ENCODE results near the gene CABP7.

The CABP7 gene

GRCh38 chr22:29719899-29720645 lies at the start of gene CABP7:
Gene CABP7 (plus strand): TSS chr22:29720003. CDS start chr22:29720425, 422 bp downstream.
- no peak for TF ChIP-seq ZNF274 (IDR thresholded peaks at IDR 0.05; ENCODE audit: low read depth, low read length)
- no peak for TF ChIP-seq SUZ12 (IDR thresholded peaks at IDR 0.05; ENCODE audit: extremely low read depth, insufficient read depth, insufficient read length)
- no peak for TF ChIP-seq YY1 (IDR thresholded peaks at IDR 0.05; ENCODE audit: insufficient read depth, insufficient read length)
- Histone ChIP-seq H3K36me3 (ENCODE audit: insufficient read depth, insufficient read length, low read length) (no peaks in the 10 kb centered on the region), H3K9me3 (ENCODE audit: insufficient read depth, low read length) (no peaks in the 10 kb centered on the region), H3K27me3 (ENCODE audit: insufficient read depth, insufficient read length) (peaks cover 72% of the 10 kb centered on the region), H3K4me3 (ENCODE audit: insufficient read length, low read depth) (peak within 1 kb of the TSS; percentile 34), H3K4me1 (ENCODE audit: insufficient read depth, insufficient read length) (peaks cover 5% of the 10 kb centered on the region), H3K9ac (ENCODE audit: insufficient read length, low read depth) (no peak within 1 kb of the TSS)
- DNase-seq (ENCODE audit: low read depth, low spot score): no peak

DNA sequence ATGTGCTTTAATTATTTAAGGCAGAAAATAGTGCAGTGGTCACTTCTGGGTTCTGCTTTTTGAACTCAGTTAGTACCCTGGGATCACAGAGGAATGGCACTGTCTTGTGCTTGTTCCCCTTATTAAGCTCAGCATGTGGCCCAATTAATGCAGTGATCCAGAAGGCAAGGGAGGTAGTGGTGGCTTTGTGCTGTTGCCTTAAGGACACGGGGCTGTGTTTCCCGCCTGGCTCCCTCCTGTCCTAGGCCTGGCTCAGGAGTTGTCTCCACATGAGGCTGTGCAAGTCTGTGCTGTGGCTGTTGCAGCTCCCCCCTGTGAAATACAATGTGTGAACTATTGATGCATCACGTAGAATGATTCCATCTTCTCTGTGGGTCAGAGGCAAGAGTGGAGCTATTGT lies 49.2 kb upstream of the CABP7 start:
- Histone ChIP-seq H3K4me3 (ENCODE audit: insufficient read length, low read depth) (no peak overlapping the region), H3K9ac (ENCODE audit: insufficient read length, low read depth) (no peak overlapping the region), H3K27me3 (ENCODE audit: insufficient read depth, insufficient read length) (no peaks in the 10 kb centered on the region), H3K36me3 (ENCODE audit: insufficient read depth, insufficient read length, low read length) (peaks cover 54% of the 10 kb centered on the region), H3K4me1 (ENCODE audit: insufficient read depth, insufficient read length) (no peaks in the 10 kb centered on the region), H3K9me3 (ENCODE audit: insufficient read depth, low read length) (no peaks in the 10 kb centered on the region)
- no peak for DNase-seq (ENCODE audit: low read depth, low spot score)
- no peak for TF ChIP-seq ZNF274 (IDR thresholded peaks at IDR 0.05; ENCODE audit: low read depth, low read length)
- no peak for TF ChIP-seq YY1 (IDR thresholded peaks at IDR 0.05; ENCODE audit: insufficient read depth, insufficient read length)
- no peak for TF ChIP-seq SUZ12 (IDR thresholded peaks at IDR 0.05; ENCODE audit: extremely low read depth, insufficient read depth, insufficient read length)

GRCh38 chr22:29673361-29674066 lies 46.3 kb upstream of the CABP7 start:
- H3K36me3 ChIP-seq (ENCODE audit: insufficient read depth, insufficient read length, low read length): peaks cover 64% of the 10 kb centered on the region
- TF ChIP-seq YY1 (IDR thresholded peaks at IDR 0.05; ENCODE audit: insufficient read depth, insufficient read length): no peak
- TF ChIP-seq ZNF274 (IDR thresholded peaks at IDR 0.05; ENCODE audit: low read depth, low read length): no peak
- TF ChIP-seq SUZ12 (IDR thresholded peaks at IDR 0.05; ENCODE audit: extremely low read depth, insufficient read depth, insufficient read length): no peak
- no peaks in the 10 kb centered on the region for H3K9me3 ChIP-seq (ENCODE audit: insufficient read depth, low read length)
- no peaks in the 10 kb centered on the region for H3K4me1 ChIP-seq (ENCODE audit: insufficient read depth, insufficient read length)
- DNase-seq (ENCODE audit: low read depth, low spot score): no peak
- no peak overlapping the region for H3K9ac ChIP-seq (ENCODE audit: insufficient read length, low read depth)
- H3K4me3 ChIP-seq (ENCODE audit: insufficient read length, low read depth): no peak overlapping the region
- H3K27me3 ChIP-seq (ENCODE audit: insufficient read depth, insufficient read length): no peaks in the 10 kb centered on the region

GRCh38 chr22:29674121-29674520 lies 45.7 kb upstream of the CABP7 start:
- Histone ChIP-seq H3K9me3 (ENCODE audit: insufficient read depth, low read length) (no peaks in the 10 kb centered on the region), H3K27me3 (ENCODE audit: insufficient read depth, insufficient read length) (no peaks in the 10 kb centered on the region), H3K4me3 (ENCODE audit: insufficient read length, low read depth) (no peak overlapping the region), H3K9ac (ENCODE audit: insufficient read length, low read depth) (no peak overlapping the region), H3K36me3 (ENCODE audit: insufficient read depth, insufficient read length, low read length) (peaks cover 64% of the 10 kb centered on the region), H3K4me1 (ENCODE audit: insufficient read depth, insufficient read length) (no peaks in the 10 kb centered on the region)
- no peak for DNase-seq (ENCODE audit: low read depth, low spot score)
- TF ChIP-seq SUZ12 (IDR thresholded peaks at IDR 0.05; ENCODE audit: extremely low read depth, insufficient read depth, insufficient read length) (no peak), ZNF274 (IDR thresholded peaks at IDR 0.05; ENCODE audit: low read depth, low read length) (no peak), YY1 (IDR thresholded peaks at IDR 0.05; ENCODE audit: insufficient read depth, insufficient read length) (no peak)

DNA sequence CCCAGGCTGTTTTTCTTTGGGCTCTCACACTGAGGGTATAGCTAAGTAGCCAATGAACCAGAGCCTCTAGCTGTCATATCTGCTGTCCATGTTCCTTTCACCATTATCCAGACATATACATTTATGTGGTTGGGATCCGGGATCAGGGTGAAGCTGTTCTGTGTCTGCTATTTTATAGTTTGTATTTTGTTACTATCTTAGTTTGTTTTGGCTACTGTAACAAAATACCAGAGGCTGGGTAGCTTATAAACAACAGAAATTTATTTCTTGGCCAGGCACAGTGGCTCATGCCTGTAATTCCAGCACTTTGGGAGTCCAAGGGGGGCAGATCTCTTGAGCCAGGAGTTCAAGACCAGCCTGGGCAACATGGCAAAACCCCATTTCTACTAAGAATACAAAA lies 40.5 kb upstream of the CABP7 start:
- Histone ChIP-seq H3K4me3 (ENCODE audit: insufficient read length, low read depth) (no peak overlapping the region), H3K27me3 (ENCODE audit: insufficient read depth, insufficient read length) (no peaks in the 10 kb centered on the region), H3K36me3 (ENCODE audit: insufficient read depth, insufficient read length, low read length) (peaks cover 71% of the 10 kb centered on the region), H3K9ac (ENCODE audit: insufficient read length, low read depth) (no peak overlapping the region), H3K4me1 (ENCODE audit: insufficient read depth, insufficient read length) (no peaks in the 10 kb centered on the region), H3K9me3 (ENCODE audit: insufficient read depth, low read length) (no peaks in the 10 kb centered on the region)
- no peak for DNase-seq (ENCODE audit: low read depth, low spot score)
- TF ChIP-seq YY1 (IDR thresholded peaks at IDR 0.05; ENCODE audit: insufficient read depth, insufficient read length) (no peak), ZNF274 (IDR thresholded peaks at IDR 0.05; ENCODE audit: low read depth, low read length) (no peak), SUZ12 (IDR thresholded peaks at IDR 0.05; ENCODE audit: extremely low read depth, insufficient read depth, insufficient read length) (no peak)

- H3K36me3 ChIP-seq (ENCODE audit: insufficient read depth, insufficient read length, low read length): peaks cover 46% of the 10 kb centered on the region
- H3K9me3 ChIP-seq (ENCODE audit: insufficient read depth, low read length): no peaks in the 10 kb centered on the region
- H3K4me3 ChIP-seq (ENCODE audit: insufficient read length, low read depth): no peak overlapping the region
- no peaks in the 10 kb centered on the region for H3K4me1 ChIP-seq (ENCODE audit: insufficient read depth, insufficient read length)
- no peaks in the 10 kb centered on the region for H3K27me3 ChIP-seq (ENCODE audit: insufficient read depth, insufficient read length)
- H3K9ac ChIP-seq (ENCODE audit: insufficient read length, low read depth): no peak overlapping the region
- no peak for DNase-seq (ENCODE audit: low read depth, low spot score)
- TF ChIP-seq ZNF274 (IDR thresholded peaks at IDR 0.05; ENCODE audit: low read depth, low read length) (no peak), SUZ12 (IDR thresholded peaks at IDR 0.05; ENCODE audit: extremely low read depth, insufficient read depth, insufficient read length) (no peak), YY1 (IDR thresholded peaks at IDR 0.05; ENCODE audit: insufficient read depth, insufficient read length) (no peak)
These were observed 36.3 kb upstream of the CABP7 start for GRCh38 chr22:29683536-29683935.

- no peak overlapping the region for H3K9ac ChIP-seq (ENCODE audit: insufficient read length, low read depth)
- no peak for TF ChIP-seq YY1 (IDR thresholded peaks at IDR 0.05; ENCODE audit: insufficient read depth, insufficient read length)
- TF ChIP-seq SUZ12 (IDR thresholded peaks at IDR 0.05; ENCODE audit: extremely low read depth, insufficient read depth, insufficient read length): no peak
- TF ChIP-seq ZNF274 (IDR thresholded peaks at IDR 0.05; ENCODE audit: low read depth, low read length): no peak
- H3K4me1 ChIP-seq (ENCODE audit: insufficient read depth, insufficient read length): peaks cover 1% of the 10 kb centered on the region
- H3K36me3 ChIP-seq (ENCODE audit: insufficient read depth, insufficient read length, low read length): peaks cover 39% of the 10 kb centered on the region
- no peaks in the 10 kb centered on the region for H3K9me3 ChIP-seq (ENCODE audit: insufficient read depth, low read length)
- DNase-seq (ENCODE audit: low read depth, low spot score): no peak
- H3K4me3 ChIP-seq (ENCODE audit: insufficient read length, low read depth): no peak overlapping the region
- no peaks in the 10 kb centered on the region for H3K27me3 ChIP-seq (ENCODE audit: insufficient read depth, insufficient read length)
These were observed 35.6 kb upstream of the CABP7 start for GRCh38 chr22:29684244-29684643.

All from NT2/D1 (cell line).